Endodermal cell (in vitro differentiated cells): ENCODE data around the gene DLG5. TPM values are rescaled to one million over a fixed set of nuclear protein-coding genes. Genes with fewer than 3 reads are reported as not detected.

Experiments
- DNase-seq: peaks from one replicate; pipeline ENCODE4 v3.0.0-alpha.2; 2017
- H3K27ac ChIP-seq: 2 replicates; pipeline ENCODE4 v1.5.1; 2013; ENCODE audit warnings: mild to moderate bottlenecking, low read depth, low read length, moderate library complexity
- H3K27me3 ChIP-seq: 2 replicates; pipeline ENCODE4 v1.6.1; 2013; ENCODE audit warnings: mild to moderate bottlenecking, low read length, moderate library complexity; ENCODE audit not compliant: insufficient read depth, control insufficient read depth, poor library complexity, severe bottlenecking
- H3K36me3 ChIP-seq: 2 replicates; pipeline ENCODE4 v1.7.0; 2013; ENCODE audit warnings: mild to moderate bottlenecking, low read length, moderate library complexity; ENCODE audit not compliant: control insufficient read depth, insufficient read depth
- H3K4me1 ChIP-seq: one replicate; pipeline ENCODE4 v1.7.0; 2013; ENCODE audit warnings: low read length; ENCODE audit not compliant: control insufficient read depth, insufficient read depth
- H3K4me3 ChIP-seq: 2 replicates; pipeline ENCODE4 v1.5.1; 2013; ENCODE audit warnings: mild to moderate bottlenecking, low read length, moderate library complexity
- H3K9ac ChIP-seq: 2 replicates; pipeline ENCODE4 v1.6.1; 2013; ENCODE audit warnings: mild to moderate bottlenecking, low read length, moderate library complexity; ENCODE audit not compliant: poor library complexity, severe bottlenecking; ENCODE audit errors: extremely low read depth
- H3K9me3 ChIP-seq: 2 replicates; pipeline ENCODE4 v1.6.1; 2013; ENCODE audit warnings: mild to moderate bottlenecking, low read length, moderate library complexity; ENCODE audit not compliant: control insufficient read depth
- H3K27ac Mint-ChIP-seq: 2 replicates; pipeline ENCODE4 v1.8.0; 2020; ENCODE audit warnings: mixed read lengths
- H3K27me3 Mint-ChIP-seq: 2 replicates; pipeline ENCODE4 v1.8.0; 2021; ENCODE audit warnings: mild to moderate bottlenecking, mixed read lengths; ENCODE audit not compliant: insufficient read depth
- H3K36me3 Mint-ChIP-seq: 2 replicates; pipeline ENCODE4 v1.8.0; 2020; ENCODE audit warnings: low read depth, mixed read lengths
- H3K4me1 Mint-ChIP-seq: 2 replicates; pipeline ENCODE4 v1.8.0; 2020; ENCODE audit warnings: mixed read lengths
- H3K4me3 Mint-ChIP-seq: 2 replicates; pipeline ENCODE4 v1.8.0; 2020; ENCODE audit warnings: mild to moderate bottlenecking, moderate library complexity, mixed read lengths
- H3K9me3 Mint-ChIP-seq: 2 replicates; pipeline ENCODE4 v1.8.0; 2020; ENCODE audit warnings: mild to moderate bottlenecking, mixed read lengths
- CTCF ChIP-seq: fragments of 200-600 bp; sonication (generic); conservative IDR thresholded peaks from 2 replicates; pipeline ENCODE4 v1.5.0; 2021; ENCODE audit warnings: antibody characterized with exemption, mild to moderate bottlenecking
- WGBS, 2 experiments: methylation state at CpG; one replicate each; pipeline versions ENCODE4 v1.1.5 to v1.1.7; 2013; ENCODE audit warnings: missing lambda C conversion rate in 2 of 2, mixed read lengths in 1 of 2; ENCODE audit not compliant: insufficient coverage in 1 of 2, insufficient read length in 1 of 2; 5-methylcytosine and 5-hydroxymethylcytosine counted together
- long read RNA-seq, 4 experiments: library from polyadenylated mRNA in 2 of 4; library from RNA in 1 of 4; library from capped mRNA in 1 of 4; stranded (forward) in 3 of 4; unstranded in 1 of 4; transcript quantifications; one replicate each; pipeline ENCODE4 v2.0.0, GENCODE V29; 2020 to 2021; ENCODE audit warnings: inconsistent platforms in 1 of 4
- polyA plus RNA-seq, 2 experiments: library from polyadenylated mRNA; stranded (reverse); fragments of 50-300 nt; gene quantifications; one replicate each; pipeline ENCODE4 v1.2.3, GENCODE V29; 2013
- total RNA-seq, 2 donors: library from RNA; stranded (reverse); fragmentation: NEBNext Ultra II Directional in 1 of 2; extraction: Animal tissue kit (Norgen Biotek cat#: 25700) in 1 of 2; gene quantifications; 2 replicates in 1 of 2; 3 replicates in 1 of 2; pipeline ENCODE4 v1.2.1, GENCODE V29; 2021

Gene DLG5
- total RNA-seq: 10 to 100 TPM; 79.4 to 83.4 TPM
- 55.8 TPM for polyA plus RNA-seq (2013, experiment 1 of 2)
- 53.5 TPM for polyA plus RNA-seq (2013, experiment 2 of 2)
- long read RNA-seq, experiment 1, partial matches to known transcripts: 20 of 29 reads
- long read RNA-seq, experiment 1, other reads (novel, unspliced or antisense): 9 of 29 reads
- long read RNA-seq, experiment 2, full-length matches to known transcripts: 11 of 67 reads
- long read RNA-seq, experiment 2, partial matches to known transcripts: 42 of 67 reads
- long read RNA-seq, experiment 2, other reads (novel, unspliced or antisense): 14 of 67 reads
- long read RNA-seq, experiment 3, transcript DLG5-204 (17 exons, 2,927 nt): major isoform, 5 of 82 reads
- long read RNA-seq, experiment 3, partial matches to known transcripts: 65 of 82 reads
- long read RNA-seq, experiment 3, other reads (novel, unspliced or antisense): 12 of 82 reads
- long read RNA-seq, experiment 4, partial matches to known transcripts: 1 of 1 reads
- long read RNA-seq, experiment 4, other reads (novel, unspliced or antisense): 0 of 1 reads

- DNase-seq: peak; percentile 81
- H3K9me3 ChIP-seq: no peaks in the 10 kb centered on the region
- Mint-ChIP-seq H3K36me3 (peaks cover 1% of the 10 kb centered on the region), H3K4me3 (peak within 1 kb of the TSS; percentile 75), H3K4me1 (peaks cover 25% of the 10 kb centered on the region), H3K9me3 (no peaks in the 10 kb centered on the region), H3K27ac (peak within 1 kb of the TSS; percentile 79), H3K27me3 (peaks cover 9% of the 10 kb centered on the region)
- TF ChIP-seq CTCF: peak; percentile 43
- H3K27me3 ChIP-seq: peaks cover 10% of the 10 kb centered on the region
- 1% methylated on average over 86 of the region's 95 CpGs; no CpG with 5 or more reads in 1 of the 2 experiments for WGBS, 2 experiments
- H3K4me1 ChIP-seq: peaks cover 9% of the 10 kb centered on the region
- H3K27ac ChIP-seq: no peak within 1 kb of the TSS
- peaks cover 4% of the 10 kb centered on the region for H3K36me3 ChIP-seq
- H3K9ac ChIP-seq: peak within 1 kb of the TSS; percentile 38
- H3K4me3 ChIP-seq: peak within 1 kb of the TSS; percentile 82
Measured at GRCh38 chr10:77926566-77927401, at the start of gene DLG5. DLG5 (minus strand) TSS chr10:77926755; CDS start chr10:77926520, 235 bp downstream.

GRCh38 chr10:77975086-77975666 lies 48.6 kb upstream of the DLG5 start:
- H3K27ac ChIP-seq: no peak overlapping the region

More at GRCh38 chr10:77975086-77975666, 48.6 kb upstream of the DLG5 start:
- 92% methylated on average over 8 to 9 of the region's 9 CpGs for WGBS, 2 experiments
- H3K4me1 ChIP-seq: peaks cover 2% of the 10 kb centered on the region
- TF ChIP-seq CTCF: no peak
- Mint-ChIP-seq H3K27ac (peak overlapping the region; percentile 54), H3K27me3 (no peaks in the 10 kb centered on the region), H3K4me3 (no peak overlapping the region), H3K4me1 (peaks cover 8% of the 10 kb centered on the region), H3K36me3 (peaks cover 24% of the 10 kb centered on the region), H3K9me3 (no peaks in the 10 kb centered on the region)
- H3K36me3 ChIP-seq: peaks cover 38% of the 10 kb centered on the region
- no peaks in the 10 kb centered on the region for H3K27me3 ChIP-seq
- DNase-seq: no peak
- no peaks in the 10 kb centered on the region for H3K9me3 ChIP-seq
- H3K9ac ChIP-seq: no peak overlapping the region
- no peak overlapping the region for H3K4me3 ChIP-seq
